Bronchial epithelial cell (primary cell): Measurements from ENCODE around the gene MARCHF10. TPM values are rescaled to one million over a fixed set of nuclear protein-coding genes. Genes with fewer than 3 reads are reported as not detected.

ENCODE experiments used
- DNase-seq: peaks from one replicate; pipeline ENCODE4 v3.0.0-alpha.2; 2010; ENCODE audit warnings: low read depth
- FAIRE-seq: peaks from 2 replicates; lab custom pipeline; 2011; peaks lifted over from hg19 to GRCh38; lab: Jason Lieb, UNC
- H3K27me3 ChIP-seq: 2 replicates; pipeline ENCODE4 v1.5.1; 2011; ENCODE audit warnings: low read length; ENCODE audit not compliant: control insufficient read depth, insufficient read depth
- H3K36me3 ChIP-seq: 2 replicates; pipeline ENCODE4 v1.5.1; 2011; ENCODE audit warnings: low read length; ENCODE audit not compliant: control insufficient read depth, insufficient read depth
- H3K4me3 ChIP-seq: 2 replicates; pipeline ENCODE4 v1.5.1; 2011; ENCODE audit warnings: mild to moderate bottlenecking, low read depth, low read length, control low read depth
- CTCF ChIP-seq: IDR thresholded peaks from 2 replicates; pipeline ENCODE4 v1.5.1; 2011; ENCODE audit warnings: mild to moderate bottlenecking, moderate library complexity, low read length, control low read depth, inconsistent platforms; ENCODE audit not compliant: insufficient read depth, severe bottlenecking
- total RNA-seq: library from RNA; depleted of rRNA; stranded (reverse); fragments of >200 nt; gene quantifications from 2 replicates; pipeline ENCODE4 v1.2.1, GENCODE V29; 2014

Gene MARCHF10
- not detected in 2 replicates for total RNA-seq

GRCh38 chr17:62807812-62808575, at the start of gene MARCHF10:
Gene MARCHF10 (minus strand): TSS chr17:62808314. CDS start chr17:62801735, 6,579 bp downstream.
- FAIRE-seq (no peak), DNase-seq (no peak)
- Histone ChIP-seq H3K36me3 (no peaks in the 10 kb centered on the region), H3K27me3 (no peaks in the 10 kb centered on the region), H3K4me3 (peak within 1 kb of the TSS; percentile 24)
- no peak for TF ChIP-seq CTCF

- no peak for DNase-seq
- FAIRE-seq: no peak
- H3K36me3 ChIP-seq: no peaks in the 10 kb centered on the region
- no peak overlapping the region for H3K4me3 ChIP-seq
- H3K27me3 ChIP-seq: no peaks in the 10 kb centered on the region
- TF ChIP-seq CTCF: no peak
Measured at GRCh38 chr17:62857526-62857925, 49.4 kb upstream of the MARCHF10 start.

- no peaks in the 10 kb centered on the region for H3K36me3 ChIP-seq
- TF ChIP-seq CTCF: no peak
- FAIRE-seq (no peak), DNase-seq (no peak)
- no peak overlapping the region for H3K4me3 ChIP-seq
- no peaks in the 10 kb centered on the region for H3K27me3 ChIP-seq
Measured at GRCh38 chr17:62856594-62856993, 48.5 kb upstream of the MARCHF10 start.

GRCh38 chr17:62855156-62855555, 47.0 kb upstream of the MARCHF10 start:
- DNase-seq: no peak
- no peaks in the 10 kb centered on the region for H3K36me3 ChIP-seq
- TF ChIP-seq CTCF: no peak
- H3K27me3 ChIP-seq: no peaks in the 10 kb centered on the region
- H3K4me3 ChIP-seq: no peak overlapping the region
- no peak for FAIRE-seq

GRCh38 chr17:62854098-62854680, 46.1 kb upstream of the MARCHF10 start:
- no peaks in the 10 kb centered on the region for H3K27me3 ChIP-seq
- H3K4me3 ChIP-seq: no peak overlapping the region
- DNase-seq (no peak), FAIRE-seq (no peak)
- TF ChIP-seq CTCF: no peak
- H3K36me3 ChIP-seq: no peaks in the 10 kb centered on the region
